OCI-LY7 (cell line): ENCODE results near the gene RNF11.

Experiments used
- EZH2phosphoT487 ChIP-seq: fragments of 200-600 bp; sonication (generic); IDR thresholded peaks from 2 replicates; pipeline ENCODE4 v1.6.1; 2018; ENCODE audit warnings: low read depth, borderline replicate concordance, mild to moderate bottlenecking, mixed run types, antibody characterized with exemption, low read length, moderate library complexity, mixed read lengths
- TF ChIP-seq, protein P1 (sequence below): fragments of 200-600 bp; sonication (generic); conservative IDR thresholded peaks from 2 replicates; pipeline ENCODE4 v1.5.1; 2014; ENCODE audit warnings: mild to moderate bottlenecking, antibody characterized with exemption, low read length, moderate library complexity, mixed read lengths

DNA sequence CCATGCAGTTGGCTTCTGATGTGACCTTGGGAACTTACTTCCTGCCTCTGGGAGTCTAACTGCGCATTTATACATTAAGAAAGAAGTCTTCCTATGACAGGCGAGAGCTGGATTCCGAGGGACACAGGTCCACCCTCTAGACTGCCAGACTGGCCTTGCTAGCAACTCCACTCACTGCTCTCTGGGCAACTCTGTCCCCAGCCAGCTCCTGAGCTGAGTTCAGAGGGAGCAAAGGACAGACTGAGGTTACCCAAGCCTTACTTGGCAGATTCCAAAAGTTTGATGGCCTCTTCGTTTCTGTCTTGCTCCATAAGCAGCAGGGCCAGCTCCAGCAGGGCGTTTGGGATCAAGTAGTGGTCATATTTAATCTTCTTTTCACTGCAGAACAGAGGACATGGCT, 52.5 kb downstream of the RNF11 start:
- TF ChIP-seq, protein P1, sequence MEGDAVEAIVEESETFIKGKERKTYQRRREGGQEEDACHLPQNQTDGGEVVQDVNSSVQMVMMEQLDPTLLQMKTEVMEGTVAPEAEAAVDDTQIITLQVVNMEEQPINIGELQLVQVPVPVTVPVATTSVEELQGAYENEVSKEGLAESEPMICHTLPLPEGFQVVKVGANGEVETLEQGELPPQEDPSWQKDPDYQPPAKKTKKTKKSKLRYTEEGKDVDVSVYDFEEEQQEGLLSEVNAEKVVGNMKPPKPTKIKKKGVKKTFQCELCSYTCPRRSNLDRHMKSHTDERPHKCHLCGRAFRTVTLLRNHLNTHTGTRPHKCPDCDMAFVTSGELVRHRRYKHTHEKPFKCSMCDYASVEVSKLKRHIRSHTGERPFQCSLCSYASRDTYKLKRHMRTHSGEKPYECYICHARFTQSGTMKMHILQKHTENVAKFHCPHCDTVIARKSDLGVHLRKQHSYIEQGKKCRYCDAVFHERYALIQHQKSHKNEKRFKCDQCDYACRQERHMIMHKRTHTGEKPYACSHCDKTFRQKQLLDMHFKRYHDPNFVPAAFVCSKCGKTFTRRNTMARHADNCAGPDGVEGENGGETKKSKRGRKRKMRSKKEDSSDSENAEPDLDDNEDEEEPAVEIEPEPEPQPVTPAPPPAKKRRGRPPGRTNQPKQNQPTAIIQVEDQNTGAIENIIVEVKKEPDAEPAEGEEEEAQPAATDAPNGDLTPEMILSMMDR, result no peak
- no peak for TF ChIP-seq EZH2phosphoT487
